Measurements from ENCODE around the gene RANBP17.

- TF ChIP-seq FOXJ3 (CRISPR knock-in tag; IDR thresholded peaks at IDR 0.05) (no peak), RCOR1 (IDR thresholded peaks at IDR 0.05; ENCODE audit: low read length) (no peak), MAX (IDR thresholded peaks at IDR 0.05; ENCODE audit: low read depth) (no peak), RAD21 (IDR thresholded peaks at IDR 0.05; ENCODE audit: low read length) (no peak), POLR2AphosphoS5 (IDR thresholded peaks at IDR 0.05; ENCODE audit: low read depth, low read length) (no peak), CTCF (IDR thresholded peaks at IDR 0.05) (no peak), GABPA (IDR thresholded peaks at IDR 0.05; ENCODE audit: low read depth) (no peak), GATA2 (CRISPR knock-in tag; IDR thresholded peaks at IDR 0.05) (no peak), TCF12 (IDR thresholded peaks at IDR 0.05) (no peak), REST (IDR thresholded peaks at IDR 0.05; ENCODE audit: low read depth, low read length) (no peak), IRF3 (IDR thresholded peaks at IDR 0.05; ENCODE audit: low read depth, low read length) (no peak), EP300 (IDR thresholded peaks at IDR 0.05; ENCODE audit: borderline replicate concordance in 1 of 2, low read depth in 1 of 2, low read length in 1 of 2) (no peak)
- TF ChIP-seq, protein P1, sequence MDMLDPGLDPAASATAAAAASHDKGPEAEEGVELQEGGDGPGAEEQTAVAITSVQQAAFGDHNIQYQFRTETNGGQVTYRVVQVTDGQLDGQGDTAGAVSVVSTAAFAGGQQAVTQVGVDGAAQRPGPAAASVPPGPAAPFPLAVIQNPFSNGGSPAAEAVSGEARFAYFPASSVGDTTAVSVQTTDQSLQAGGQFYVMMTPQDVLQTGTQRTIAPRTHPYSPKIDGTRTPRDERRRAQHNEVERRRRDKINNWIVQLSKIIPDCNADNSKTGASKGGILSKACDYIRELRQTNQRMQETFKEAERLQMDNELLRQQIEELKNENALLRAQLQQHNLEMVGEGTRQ (IDR thresholded peaks at IDR 0.05; ENCODE audit: borderline replicate concordance, low read depth, low read length), result no peak
Measured at GRCh38 chr5:170818232-170818631, 43.6 kb upstream of the RANBP17 start.

Measured in SK-N-SH (cell line).